ENCODE measurements around the gene GRHL3. TPM values are rescaled to one million over a fixed set of nuclear protein-coding genes. Genes with fewer than 3 reads are reported as not detected.

Gene GRHL3
- total and polyA plus RNA-seq, 10 of the 15 experiments (the other 5 are each of a cell fraction or from before 2014, with no cell fraction given) = 0.07 to 0.87 (median 0.34) TPM

GRCh38 chr1:24295535-24295934, 23.6 kb upstream of the GRHL3 start:
- TF ChIP-seq NKRF (conservative IDR thresholded peaks at IDR 0.05) = no peak
- no peak for TF ChIP-seq SMAD5 (IDR thresholded peaks at IDR 0.05; ENCODE audit: low read depth)
- Histone ChIP-seq H4K20me1 (ENCODE audit: control insufficient read depth, insufficient read depth) (no peaks in the 10 kb centered on the region), H3K27ac (ENCODE audit: control insufficient read depth, insufficient read depth) (no peak overlapping the region), H3K27me3 (replicated peaks in 1 of 2; ENCODE audit: control insufficient read depth in 2 of 2, insufficient read depth in 2 of 2, low read length in 1 of 2) (peaks cover 7 to 9% of the 10 kb centered on the region in 2 experiments), H3K4me2 (ENCODE audit: control insufficient read depth, insufficient read depth) (no peak overlapping the region), H3K9me3 (replicated peaks; ENCODE audit: control insufficient read depth, insufficient read depth, low read length) (no peaks in the 10 kb centered on the region), H3K4me3 (no peak overlapping the region), H3K9ac (ENCODE audit: control insufficient read depth, insufficient read depth, low read length) (no peak overlapping the region), H3K36me3 (ENCODE audit: control insufficient read depth in 2 of 2, insufficient read depth in 2 of 2, low read length in 1 of 2) (no peaks in the 10 kb centered on the region), H3K4me1 (ENCODE audit: control insufficient read depth, insufficient read depth, low read length) (no peaks in the 10 kb centered on the region), H2AFZ (ENCODE audit: control insufficient read depth, low read depth, low read length) (no peak overlapping the region), H3K79me2 (ENCODE audit: control insufficient read depth, insufficient read depth, low read length) (no peaks in the 10 kb centered on the region)
- FAIRE-seq (no peak), ATAC-seq (no peak), DNase-seq (ENCODE audit: low read depth, low spot score) (no peak)
- ChIA-PET CTCF (interaction anchor here (0.8 to 1.1 kb wide), 2 partner anchors 92 to 96 kb away, joined by 3 to 5 read pairs; no protein-coding TSS in a partner anchor), SMC1A (ENCODE audit: uncharacterized antibody, unreplicated experiment) (no interaction called here), RAD21 (ENCODE audit: unreplicated experiment) (no interaction called here), POLR2A (no interaction called here)
- intact Hi-C loops (cut with micrococcal nuclease; ENCODE audit: unreplicated experiment) = no loop called here
- in situ Hi-C loops (cut with MboI) = no loop called here
- WGBS (ENCODE audit: insufficient coverage, insufficient replicate concordance, low lambda C conversion rate, missing lambda C conversion rate) = 52% methylated on average over 5 of the region's 5 CpGs
- BruUV-seq (replicated peaks) = no TSS peak

GRCh38 chr1:24297187-24297851, 21.8 kb upstream of the GRHL3 start:
- no peak for DNase-seq (ENCODE audit: low read depth, low spot score)
- RAD21 ChIA-PET (ENCODE audit: unreplicated experiment) = no interaction called here
- TF ChIP-seq SPI1 (IDR thresholded peaks at IDR 0.05; ENCODE audit: borderline replicate concordance, insufficient read depth, low read depth, low read length) = no peak
- no peak for TF ChIP-seq RBBP5 (conservative IDR thresholded peaks at IDR 0.05)
- TF ChIP-seq ZZZ3 (IDR thresholded peaks at IDR 0.05; ENCODE audit: control insufficient read depth, insufficient read length, low read depth) = no peak
- no peak for TF ChIP-seq CREM (IDR thresholded peaks at IDR 0.05; ENCODE audit: low read depth)
- no peak for TF ChIP-seq RFX5 (IDR thresholded peaks at IDR 0.05; ENCODE audit: low read depth, low read length)
- no peak for TF ChIP-seq BCL3 (IDR thresholded peaks at IDR 0.05; ENCODE audit: borderline replicate concordance, insufficient read depth, low read depth, low read length, poor library complexity, severe bottlenecking)
- no peak for TF ChIP-seq JUND (IDR thresholded peaks at IDR 0.05; ENCODE audit: low read depth, low read length)
- TF ChIP-seq FOXK2 (IDR thresholded peaks at IDR 0.05) = no peak
- TF ChIP-seq MTA3 (IDR thresholded peaks at IDR 0.05; ENCODE audit: borderline replicate concordance, low read length) = no peak
- no peak for TF ChIP-seq CTCF (IDR thresholded peaks at IDR 0.05 in 2 of 3, conservative IDR thresholded peaks at IDR 0.05 in 1 of 3; ENCODE audit: control insufficient read depth in 2 of 3, extremely low read depth in 1 of 3, insufficient read depth in 1 of 3, low read depth in 3 of 3, low read length in 3 of 3)

More at GRCh38 chr1:24297187-24297851, 21.8 kb upstream of the GRHL3 start:
- SMC1A ChIA-PET (ENCODE audit: uncharacterized antibody, unreplicated experiment) = no interaction called here
- H3K4me2 ChIP-seq (ENCODE audit: control insufficient read depth, insufficient read depth) = no peak overlapping the region
- BruUV-seq (replicated peaks) = no TSS peak
- no peaks in the 10 kb centered on the region for H4K20me1 ChIP-seq (ENCODE audit: control insufficient read depth, insufficient read depth)
- CTCF ChIA-PET = interaction anchor here (0.7 to 1.3 kb wide), 3 partner anchors 94 to 147 kb away, joined by 3 to 4 read pairs (median 4); no protein-coding TSS in a partner anchor
- no peak overlapping the region for H3K4me3 ChIP-seq
- FAIRE-seq = no peak
- POLR2A ChIA-PET = interaction anchor here (0.6 kb wide), 1 partner anchor 72 kb away, joined by 3 read pairs; no protein-coding TSS in a partner anchor
- ATAC-seq = no peak
- no peaks in the 10 kb centered on the region for H3K4me1 ChIP-seq (ENCODE audit: control insufficient read depth, insufficient read depth, low read length)
- no peaks in the 10 kb centered on the region for H3K9me3 ChIP-seq (replicated peaks; ENCODE audit: control insufficient read depth, insufficient read depth, low read length)
- in situ Hi-C loops (cut with MboI) (no loop called here), intact Hi-C loops (cut with micrococcal nuclease; ENCODE audit: unreplicated experiment) (no loop called here)
- H3K9ac ChIP-seq (ENCODE audit: control insufficient read depth, insufficient read depth, low read length) = no peak overlapping the region
- no peak overlapping the region for H2AFZ ChIP-seq (ENCODE audit: control insufficient read depth, low read depth, low read length)
- 13% methylated on average over 5 of the region's 5 CpGs for WGBS (ENCODE audit: insufficient coverage, insufficient replicate concordance, low lambda C conversion rate, missing lambda C conversion rate)
- H3K36me3 ChIP-seq (ENCODE audit: control insufficient read depth in 2 of 2, insufficient read depth in 2 of 2, low read length in 1 of 2) = no peaks in the 10 kb centered on the region
- peaks cover 4 to 9% of the 10 kb centered on the region in 2 experiments; a peak in 3 of 4 replicates for H3K27me3 ChIP-seq (replicated peaks in 1 of 2; ENCODE audit: control insufficient read depth in 2 of 2, insufficient read depth in 2 of 2, low read length in 1 of 2)
- no peak overlapping the region for H3K27ac ChIP-seq (ENCODE audit: control insufficient read depth, insufficient read depth)
- no peaks in the 10 kb centered on the region for H3K79me2 ChIP-seq (ENCODE audit: control insufficient read depth, insufficient read depth, low read length)
